IPS-20b (cell line): ENCODE data around the gene BABAM1.

Source experiments
- H3K27ac ChIP-seq: one replicate; pipeline ENCODE4 v1.5.1; 2013; ENCODE audit warnings: low read length
- H3K27me3 ChIP-seq: 2 replicates; pipeline ENCODE4 v1.6.1; 2013; ENCODE audit warnings: mild to moderate bottlenecking, low read length, inconsistent platforms; ENCODE audit not compliant: insufficient read depth
- H3K36me3 ChIP-seq: 2 replicates; pipeline ENCODE4 v1.6.1; 2013; ENCODE audit warnings: low read depth, mild to moderate bottlenecking, inconsistent platforms, low read length, moderate library complexity; ENCODE audit not compliant: insufficient read depth
- H3K4me1 ChIP-seq: 2 replicates; pipeline ENCODE4 v1.6.1; 2013; ENCODE audit warnings: mild to moderate bottlenecking, control low read depth, inconsistent platforms, low read length, moderate library complexity; ENCODE audit not compliant: insufficient read depth
- H3K4me3 ChIP-seq: 2 replicates; pipeline ENCODE4 v1.5.1; 2013; ENCODE audit warnings: mild to moderate bottlenecking, low read length, inconsistent platforms
- H3K9ac ChIP-seq: 2 replicates; pipeline ENCODE4 v1.6.1; 2013; ENCODE audit warnings: low read depth, mild to moderate bottlenecking, inconsistent platforms, low read length, moderate library complexity
- H3K9me3 ChIP-seq: 2 replicates; pipeline ENCODE4 v1.6.1; 2013; ENCODE audit warnings: mild to moderate bottlenecking, low read depth, low read length, inconsistent platforms; ENCODE audit not compliant: insufficient read depth

The BABAM1 gene

GRCh38 chr19:17244618-17245534 is 22.4 kb upstream of the BABAM1 start:
- H3K27ac ChIP-seq, result no peak overlapping the region
- peak overlapping the region; percentile 82; the same call in 1 of the 2 replicates for H3K9ac ChIP-seq
- H3K36me3 ChIP-seq, result peaks cover 16% of the 10 kb centered on the region
- H3K27me3 ChIP-seq, result no peaks in the 10 kb centered on the region
- H3K9me3 ChIP-seq, result no peaks in the 10 kb centered on the region
- peak overlapping the region; percentile 91 for H3K4me3 ChIP-seq
- peaks cover 23% of the 10 kb centered on the region; the same call in 1 of the 2 replicates for H3K4me1 ChIP-seq

- H3K9me3 ChIP-seq, result no peaks in the 10 kb centered on the region
- peak within 1 kb of the TSS; percentile 91 for H3K4me3 ChIP-seq
- H3K27ac ChIP-seq, result peak within 1 kb of the TSS; percentile 92
- peak within 1 kb of the TSS; percentile 88 for H3K9ac ChIP-seq
- no peaks in the 10 kb centered on the region for H3K27me3 ChIP-seq
- peaks cover 23% of the 10 kb centered on the region; the same call in 1 of the 2 replicates for H3K4me1 ChIP-seq
- peaks cover 9% of the 10 kb centered on the region for H3K36me3 ChIP-seq
These were observed 21.7 kb upstream of the BABAM1 start, which contains the start of gene NR2F6 for GRCh38 chr19:17245535-17245984. NR2F6 (minus strand) TSS chr19:17245919; CDS start chr19:17245220, 699 bp downstream.

GRCh38 chr19:17246681-17247425 is 20.4 kb upstream of the BABAM1 start:
- Histone ChIP-seq H3K4me3 (peak overlapping the region; percentile 72; the same call in 1 of the 2 replicates), H3K4me1 (peaks cover 23% of the 10 kb centered on the region; the same call in 1 of the 2 replicates), H3K9me3 (no peaks in the 10 kb centered on the region), H3K27ac (peak overlapping the region; percentile 92), H3K36me3 (no peaks in the 10 kb centered on the region), H3K9ac (peak overlapping the region; percentile 88; the same call in 1 of the 2 replicates), H3K27me3 (no peaks in the 10 kb centered on the region)

DNA sequence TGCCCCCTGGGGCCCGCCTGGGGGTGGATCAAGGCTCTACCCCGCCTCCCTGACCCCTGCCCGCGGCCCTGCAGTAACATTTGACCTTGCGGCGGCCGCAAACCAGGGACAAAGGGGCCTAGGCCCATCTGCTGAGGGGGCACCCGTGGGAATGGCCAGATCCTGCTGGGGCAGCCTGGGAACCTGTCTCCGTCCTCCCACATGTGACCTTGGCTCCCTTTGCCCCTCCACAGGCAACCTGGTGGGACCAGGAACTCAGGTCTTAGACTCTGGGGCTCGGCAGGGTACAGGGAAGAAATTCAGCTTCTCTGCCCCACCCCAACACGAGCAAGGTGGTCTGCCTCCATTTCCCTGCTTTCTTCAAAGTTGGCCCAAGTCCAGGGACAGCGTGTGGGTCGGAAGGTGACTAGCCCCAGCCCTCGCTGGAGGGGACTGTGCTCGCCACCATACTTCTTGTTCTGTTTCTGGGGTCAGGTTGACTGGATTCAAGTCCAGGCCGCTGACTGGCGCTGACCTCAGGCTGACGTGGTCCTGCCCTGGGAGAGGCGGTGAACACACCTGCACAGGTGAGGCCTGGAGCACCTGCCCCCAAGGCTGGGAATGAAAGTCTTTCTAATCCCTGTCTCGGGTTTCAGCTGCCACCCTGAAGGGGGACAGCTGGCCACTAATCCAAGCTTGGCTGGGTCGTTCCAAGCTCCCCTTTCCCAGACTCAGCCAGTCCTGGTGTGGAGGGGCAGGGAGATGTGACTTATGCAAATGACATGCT is 19.0 kb upstream of the BABAM1 start:
- H3K9me3 ChIP-seq, result no peaks in the 10 kb centered on the region
- H3K4me1 ChIP-seq, result peaks cover 20% of the 10 kb centered on the region; the same call in 1 of the 2 replicates
- peak overlapping the region; percentile 64; the same call in 1 of the 2 replicates for H3K9ac ChIP-seq
- no peaks in the 10 kb centered on the region for H3K27me3 ChIP-seq
- H3K27ac ChIP-seq, result peak overlapping the region; percentile 62
- H3K36me3 ChIP-seq, result no peaks in the 10 kb centered on the region
- H3K4me3 ChIP-seq, result peak overlapping the region; percentile 36; the same call in 1 of the 2 replicates

GRCh38 chr19:17249887-17250548 is 17.2 kb upstream of the BABAM1 start:
- Histone ChIP-seq H3K36me3 (0 out of 2 replicates have a peak, but pooled peaks cover 4% of the 10 kb centered on the region), H3K4me3 (no peak overlapping the region), H3K27ac (no peak overlapping the region), H3K9me3 (no peaks in the 10 kb centered on the region), H3K4me1 (peaks cover 20% of the 10 kb centered on the region; the same call in 1 of the 2 replicates), H3K27me3 (no peaks in the 10 kb centered on the region), H3K9ac (no peak overlapping the region)

DNA sequence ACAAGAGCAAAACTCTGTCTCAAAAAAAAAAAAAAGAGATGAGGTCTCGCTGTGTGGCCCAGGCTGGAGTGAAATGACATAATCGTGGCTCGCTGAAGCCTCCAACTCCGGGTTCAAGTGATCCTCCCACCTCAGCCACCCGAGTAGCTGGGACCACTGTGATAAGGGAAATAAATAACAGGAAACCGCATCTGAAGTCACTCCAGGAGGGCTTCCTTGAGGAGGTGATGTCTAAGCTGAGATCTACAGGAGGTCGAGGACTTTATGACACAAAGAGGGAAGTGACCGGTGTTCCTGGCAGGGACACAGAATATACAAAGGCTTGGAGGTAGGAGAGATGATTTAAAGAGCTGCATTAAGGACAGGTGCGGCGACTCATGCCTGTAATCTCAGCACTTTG is 12.6 kb upstream of the BABAM1 start:
- Histone ChIP-seq H3K4me3 (no peak overlapping the region), H3K27ac (no peak overlapping the region), H3K9ac (no peak overlapping the region), H3K27me3 (no peaks in the 10 kb centered on the region), H3K4me1 (no peaks in the 10 kb centered on the region), H3K9me3 (no peaks in the 10 kb centered on the region), H3K36me3 (peaks cover 10% of the 10 kb centered on the region; the same call in 1 of the 2 replicates)

- H3K27me3 ChIP-seq, result no peaks in the 10 kb centered on the region
- H3K9ac ChIP-seq, result no peak overlapping the region
- no peak overlapping the region for H3K4me3 ChIP-seq
- no peak overlapping the region for H3K27ac ChIP-seq
- H3K9me3 ChIP-seq, result no peaks in the 10 kb centered on the region
- H3K4me1 ChIP-seq, result no peaks in the 10 kb centered on the region
- peaks cover 10% of the 10 kb centered on the region; the same call in 1 of the 2 replicates for H3K36me3 ChIP-seq
These were observed 12.1 kb upstream of the BABAM1 start for GRCh38 chr19:17255150-17255621.

- Histone ChIP-seq H3K27me3 (no peaks in the 10 kb centered on the region), H3K9me3 (no peaks in the 10 kb centered on the region), H3K36me3 (peaks cover 10% of the 10 kb centered on the region; the same call in 1 of the 2 replicates)
These were observed 11.1 kb upstream of the BABAM1 start for GRCh38 chr19:17256130-17256529.

DNA sequence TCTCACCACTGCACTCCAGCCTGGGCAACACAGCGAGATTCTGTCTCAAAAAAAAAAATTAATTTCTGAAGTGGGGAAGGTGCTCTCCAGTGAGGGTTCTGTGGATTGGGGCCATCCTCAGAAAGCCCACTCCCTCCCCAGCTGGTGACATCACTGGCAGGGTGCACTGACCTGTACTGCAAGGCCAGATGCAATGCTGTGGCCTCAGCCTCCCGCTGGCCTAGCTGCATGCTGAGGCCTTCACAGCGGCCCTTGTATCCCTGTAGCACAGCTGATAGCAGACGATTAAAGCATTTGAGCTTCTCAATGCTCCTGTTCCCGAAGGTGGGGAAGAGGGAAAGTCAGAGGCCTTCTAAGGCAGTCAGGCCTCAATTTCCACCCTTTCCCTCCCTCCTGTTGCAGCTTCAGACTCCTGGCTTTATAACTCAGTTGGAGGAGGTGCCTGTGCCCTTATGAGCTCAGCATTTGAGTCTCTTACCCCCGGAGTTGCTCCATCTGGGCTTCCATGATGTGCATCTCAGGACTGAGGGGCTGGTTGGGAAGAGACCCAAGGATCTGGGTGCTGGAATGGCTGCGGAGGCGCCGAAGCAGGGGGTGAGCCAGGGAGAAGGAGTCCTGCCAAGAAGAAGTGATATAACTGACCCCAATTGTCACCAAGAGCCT is 8.0 kb upstream of the BABAM1 start:
- Histone ChIP-seq H3K27ac (no peak overlapping the region), H3K4me3 (no peak overlapping the region), H3K9me3 (no peaks in the 10 kb centered on the region), H3K36me3 (peaks cover 10% of the 10 kb centered on the region; the same call in 1 of the 2 replicates), H3K27me3 (no peaks in the 10 kb centered on the region), H3K4me1 (peaks cover 2% of the 10 kb centered on the region; the same call in 1 of the 2 replicates), H3K9ac (no peak overlapping the region)

More at GRCh38 chr19:17256130-17256529, 11.1 kb upstream of the BABAM1 start:
- no peaks in the 10 kb centered on the region for H3K4me1 ChIP-seq
- no peak overlapping the region for H3K27ac ChIP-seq
- H3K4me3 ChIP-seq, result no peak overlapping the region
- no peak overlapping the region for H3K9ac ChIP-seq

GRCh38 chr19:17259934-17260333 is 7.3 kb upstream of the BABAM1 start:
- H3K4me1 ChIP-seq, result peaks cover 4% of the 10 kb centered on the region; the same call in 1 of the 2 replicates
- peaks cover 6% of the 10 kb centered on the region; the same call in 1 of the 2 replicates for H3K36me3 ChIP-seq
- H3K9ac ChIP-seq, result no peak overlapping the region

More at GRCh38 chr19:17259934-17260333, 7.3 kb upstream of the BABAM1 start:
- Histone ChIP-seq H3K4me3 (no peak overlapping the region), H3K27ac (no peak overlapping the region), H3K9me3 (no peaks in the 10 kb centered on the region), H3K27me3 (no peaks in the 10 kb centered on the region)
